Stimulated activated CD8-positive, alpha-beta memory T cell treated with anti-CD3 and anti-CD28 coated beads, Interleukin-2, amount 100 ng/mL, for 1 hour (primary cell): ENCODE data around the gene WFIKKN1.

Source experiments
- DNase-seq, 2 donors: peaks; one replicate each; pipeline ENCODE4 v3.0.0-alpha.2; 2020; ENCODE audit warnings: low read depth in 2 of 2

WFIKKN1 gene

GRCh38 chr16:674214-674881, 43.6 kb downstream of the WFIKKN1 start:
- no peak for DNase-seq

- DNase-seq = no peak
Measured at GRCh38 chr16:674968-675883, 44.4 kb downstream of the WFIKKN1 start, which contains the start of gene RHBDL1. RHBDL1 (plus strand) TSS chr16:675671; CDS start chr16:675791, 120 bp downstream.

- no peak for DNase-seq
Measured at GRCh38 chr16:675884-676564, 45.2 kb downstream of the WFIKKN1 start.

GRCh38 chr16:676565-676902, 45.7 kb downstream of the WFIKKN1 start:
- no peak for DNase-seq

- DNase-seq = no peak
Measured at GRCh38 chr16:676913-677312, 46.1 kb downstream of the WFIKKN1 start.

GRCh38 chr16:677316-678190, 46.8 kb downstream of the WFIKKN1 start:
- DNase-seq = no peak

GRCh38 chr16:678209-678857, 47.5 kb downstream of the WFIKKN1 start:
- no peak for DNase-seq

GRCh38 chr16:678858-679813, 48.4 kb downstream of the WFIKKN1 start:
- DNase-seq = peak in 1 of 2 donors; percentile 35

GRCh38 chr16:679814-680624, 49.2 kb downstream of the WFIKKN1 start, which contains the start of gene STUB1:
STUB1 (plus strand) TSS chr16:680410; CDS start chr16:680526, 116 bp downstream.
- peak; percentile 65 to 83 for DNase-seq

- no peak for DNase-seq
Measured at GRCh38 chr16:680625-680945, 49.8 kb downstream of the WFIKKN1 start.

GRCh38 chr16:680967-681745, 50.4 kb downstream of the WFIKKN1 start:
- DNase-seq = no peak

- DNase-seq = no peak
Measured at GRCh38 chr16:681746-682427, 51.1 kb downstream of the WFIKKN1 start.

- DNase-seq = no peak
Measured at GRCh38 chr16:682493-683395, 52.0 kb downstream of the WFIKKN1 start.

- DNase-seq = no peak
Measured at GRCh38 chr16:683396-684070, 52.7 kb downstream of the WFIKKN1 start.
